GM18499 (cell line): Measurements from ENCODE around the gene PMS1.
"Not testable (repeated sequence)": the region's sequence is repeated elsewhere in the genome, so short reads cannot be mapped to it uniquely, and the experiment has no call there.

Experiments used
- ATAC-seq: cut with Tn5 transposase; IDR thresholded peaks from one replicate; pipeline ENCODE4 v1.9.1; 2021; ENCODE audit warnings: moderate number of reproducible peaks; ENCODE audit not compliant: insufficient read depth, unreplicated experiment

Gene PMS1

GRCh38 chr2:189854940-189855339 is 70.7 kb downstream of the PMS1 start:
- no peak for ATAC-seq

- ATAC-seq: no peak
Observed at GRCh38 chr2:189858291-189858690, 74.0 kb downstream of the PMS1 start.

- ATAC-seq: no peak
Observed at GRCh38 chr2:189860161-189860560, 75.9 kb downstream of the PMS1 start.

GRCh38 chr2:189862751-189863150 is 78.5 kb downstream of the PMS1 start:
- no peak for ATAC-seq

- no peak for ATAC-seq
Observed at GRCh38 chr2:189865826-189866225, 81.6 kb downstream of the PMS1 start.

GRCh38 chr2:189866296-189866695 is 82.0 kb downstream of the PMS1 start:
- no peak for ATAC-seq

- no peak for ATAC-seq
Observed at GRCh38 chr2:189868896-189869295, 84.6 kb downstream of the PMS1 start.

GRCh38 chr2:189870381-189871085 is 86.3 kb downstream of the PMS1 start:
- ATAC-seq: no peak

- ATAC-seq: no peak
Observed at GRCh38 chr2:189873696-189874095, 89.4 kb downstream of the PMS1 start.

- no peak for ATAC-seq
Observed at GRCh38 chr2:189874586-189875320, 90.5 kb downstream of the PMS1 start.

- ATAC-seq: no peak
Observed at GRCh38 chr2:189876271-189876670, 92.0 kb downstream of the PMS1 start.

GRCh38 chr2:189879716-189880081 is 95.4 kb downstream of the PMS1 start:
- no peak for ATAC-seq

GRCh38 chr2:189880429-189880828 is 96.2 kb downstream of the PMS1 start:
- no peak for ATAC-seq

GRCh38 chr2:189880832-189881492 is 96.7 kb downstream of the PMS1 start:
- ATAC-seq: no peak

GRCh38 chr2:189885368-189885767 is 101.1 kb downstream of the PMS1 start:
- no peak for ATAC-seq

- ATAC-seq: not testable (repeated sequence)
Observed at GRCh38 chr2:189892546-189893294, 108.5 kb downstream of the PMS1 start.

GRCh38 chr2:189896809-189897208 is 112.6 kb downstream of the PMS1 start:
- ATAC-seq: no peak

- no peak for ATAC-seq
Observed at GRCh38 chr2:189899101-189899500, 114.9 kb downstream of the PMS1 start.

- ATAC-seq: no peak
Observed at GRCh38 chr2:189900726-189901125, 116.5 kb downstream of the PMS1 start.

GRCh38 chr2:189901664-189902063 is 117.4 kb downstream of the PMS1 start:
- no peak for ATAC-seq

GRCh38 chr2:189913821-189914220 is 129.6 kb downstream of the PMS1 start:
- ATAC-seq: no peak
